ENCODE data around the gene CCDC43.
"Not testable (repeated sequence)": the region's sequence is repeated elsewhere in the genome, so short reads cannot be mapped to it uniquely, and the experiment has no call there.

- TF ChIP-seq MYC (IDR thresholded peaks at IDR 0.05; ENCODE audit: low read depth, low read length); MAX (IDR thresholded peaks at IDR 0.05; ENCODE audit: low read depth, low read length); POLR2A (IDR thresholded peaks at IDR 0.05; ENCODE audit: extremely low read depth, insufficient read length): not testable (repeated sequence)
- TF ChIP-seq CTCF (IDR thresholded peaks at IDR 0.05; ENCODE audit: low read depth, low read length), result peak; percentile 14
Measured at GRCh38 chr17:44690746-44691306, 1.2 kb upstream of the CCDC43 start.
